PC-3 (cell line): Measurements from ENCODE around the gene FAM13A. TPM values are rescaled to one million over a fixed set of nuclear protein-coding genes. Genes with fewer than 3 reads are reported as not detected.
"Not testable (repeated sequence)": the region's sequence is repeated elsewhere in the genome, so short reads cannot be mapped to it uniquely, and the experiment has no call there.

Source experiments
- ATAC-seq: fragments of 200-7000 bp; cut with Tn5 transposase; 2 replicates; pipeline ENCODE4 v1.9.1; 2020; ENCODE audit warnings: mild to moderate bottlenecking, moderate library complexity
- BruUV-seq: library from RNA; stranded (reverse); fragments of 400-500 nt; replicated peaks from 2 replicates; lab custom pipeline; 2021; lab: Mats Ljungman, UMichigan
- CTCF ChIA-PET: fragments of 300-600 bp; sonication (Branson Sonifier 250); formaldehyde crosslinking; loops from one replicate; lab custom pipeline; 2022; ENCODE audit warnings: antibody characterized with exemption; lab: Charles Lee
- POLR2A ChIA-PET: fragments of 300-600 bp; sonication (Branson Sonifier 250); formaldehyde crosslinking; loops from one replicate; lab custom pipeline; 2022; ENCODE audit warnings: antibody characterized with exemption; ENCODE audit not compliant: unreplicated experiment; lab: Charles Lee
- DNase-seq: peaks from one replicate; pipeline ENCODE4 v3.0.0-alpha.2; 2015
- H2AFZ ChIP-seq: fragments of 300-600 bp; sonication (generic); 2 replicates; pipeline ENCODE4 v1.6.0; 2016; ENCODE audit warnings: antibody characterized with exemption, low read length
- H3F3A ChIP-seq: fragments of 300-600 bp; sonication (generic); one replicate; pipeline ENCODE4 v1.6.0; 2017; ENCODE audit warnings: antibody characterized with exemption, low read length, control low read depth, mild to moderate bottlenecking; ENCODE audit not compliant: unreplicated experiment
- H3K27ac ChIP-seq: fragments of 300-600 bp; sonication (generic); 2 replicates; pipeline ENCODE4 v1.5.1; 2016; ENCODE audit warnings: mild to moderate bottlenecking, low read length
- H3K27me3 ChIP-seq: fragments of 300-600 bp; sonication (generic); 2 replicates; pipeline ENCODE4 v1.6.1; 2016; ENCODE audit warnings: low read length, mixed read lengths
- H3K36me3 ChIP-seq: fragments of 300-600 bp; sonication (generic); 2 replicates; pipeline ENCODE4 v1.6.1; 2016; ENCODE audit warnings: low read depth, mixed run types, low read length, mixed read lengths
- H3K4me1 ChIP-seq: fragments of 300-600 bp; sonication (generic); 2 replicates; pipeline ENCODE4 v1.5.1; 2016; ENCODE audit warnings: low read length; ENCODE audit not compliant: insufficient read depth
- H3K4me2 ChIP-seq: fragments of 300-600 bp; sonication (generic); 2 replicates; pipeline ENCODE4 v1.6.0; 2016; ENCODE audit warnings: low read length
- H3K4me3 ChIP-seq: fragments of 300-600 bp; sonication (generic); 2 replicates; pipeline ENCODE4 v1.5.1; 2016; ENCODE audit warnings: mild to moderate bottlenecking, low read length, mixed read lengths
- H3K79me2 ChIP-seq: fragments of 300-600 bp; sonication (generic); 2 replicates; pipeline ENCODE4 v1.6.1; 2017; ENCODE audit warnings: low read length, mixed read lengths
- H3K9ac ChIP-seq: fragments of 300-600 bp; sonication (generic); 2 replicates; pipeline ENCODE4 v1.6.0; 2016; ENCODE audit warnings: mild to moderate bottlenecking, low read length
- H3K9me2 ChIP-seq: fragments of 300-600 bp; sonication (generic); replicated peaks from 2 replicates; pipeline ENCODE4 v1.6.1; 2016; ENCODE audit warnings: mixed run types, low read length, mixed read lengths
- H3K9me3 ChIP-seq: fragments of 300-600 bp; sonication (generic); 2 replicates; pipeline ENCODE4 v1.6.1; 2016; ENCODE audit warnings: low read length, mixed read lengths
- H4K20me1 ChIP-seq: fragments of 300-600 bp; sonication (generic); 2 replicates; pipeline ENCODE4 v1.6.1; 2016; ENCODE audit warnings: low read length, mixed read lengths
- EZH2 ChIP-seq: fragments of 300-600 bp; sonication (generic); IDR thresholded peaks from one replicate; pipeline ENCODE4 v1.6.1; 2017; ENCODE audit warnings: antibody characterized with exemption, mild to moderate bottlenecking, low read length; ENCODE audit not compliant: unreplicated experiment
- EZH2phosphoT487 ChIP-seq: fragments of 300-600 bp; sonication (generic); IDR thresholded peaks from 2 replicates; pipeline ENCODE4 v1.6.1; 2018; ENCODE audit warnings: mild to moderate bottlenecking, antibody characterized with exemption, low read length, borderline replicate concordance
- intact Hi-C: fragments of 100-400 bp; cut with micrococcal nuclease; formaldehyde crosslinking; loops from 2 replicates; pipeline ENCODE4 v1.9.0; 2023
- total RNA-seq: library from RNA; depleted of rRNA; stranded (reverse); fragments of >200 nt; gene quantifications from 2 replicates; pipeline ENCODE4 v1.2.3, GENCODE V29; 2014
- TF ChIP-seq, protein P1 (sequence below): fragments of 300-600 bp; sonication (generic); conservative IDR thresholded peaks from 2 replicates; pipeline ENCODE4 v1.5.1; 2017; ENCODE audit warnings: antibody characterized with exemption, low read depth, mild to moderate bottlenecking, low read length

FAM13A gene
- total RNA-seq, 1 experiment from 2014 or later = 8.6 TPM

DNA sequence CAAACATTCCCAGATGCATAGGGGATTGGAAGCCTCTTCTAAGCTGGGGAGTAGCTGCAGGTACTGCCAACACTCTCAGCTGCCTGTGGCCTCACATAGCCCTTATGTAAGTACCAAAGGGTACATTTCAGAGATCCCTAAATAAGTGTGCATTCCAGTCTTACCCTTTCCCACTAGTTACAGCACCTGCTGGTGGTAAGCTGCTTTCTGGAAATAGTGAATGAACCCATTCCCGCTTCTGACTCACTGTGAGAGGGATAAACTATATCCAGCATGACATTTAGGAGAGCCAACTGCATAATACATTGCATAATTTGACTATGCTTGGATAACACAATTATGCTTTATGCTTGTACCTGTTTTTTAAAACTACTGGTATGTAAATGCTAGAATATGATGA lies 149.0 kb downstream of the FAM13A start:
- TF ChIP-seq EZH2 (no peak), EZH2phosphoT487 (no peak)
- TF ChIP-seq, protein P1, sequence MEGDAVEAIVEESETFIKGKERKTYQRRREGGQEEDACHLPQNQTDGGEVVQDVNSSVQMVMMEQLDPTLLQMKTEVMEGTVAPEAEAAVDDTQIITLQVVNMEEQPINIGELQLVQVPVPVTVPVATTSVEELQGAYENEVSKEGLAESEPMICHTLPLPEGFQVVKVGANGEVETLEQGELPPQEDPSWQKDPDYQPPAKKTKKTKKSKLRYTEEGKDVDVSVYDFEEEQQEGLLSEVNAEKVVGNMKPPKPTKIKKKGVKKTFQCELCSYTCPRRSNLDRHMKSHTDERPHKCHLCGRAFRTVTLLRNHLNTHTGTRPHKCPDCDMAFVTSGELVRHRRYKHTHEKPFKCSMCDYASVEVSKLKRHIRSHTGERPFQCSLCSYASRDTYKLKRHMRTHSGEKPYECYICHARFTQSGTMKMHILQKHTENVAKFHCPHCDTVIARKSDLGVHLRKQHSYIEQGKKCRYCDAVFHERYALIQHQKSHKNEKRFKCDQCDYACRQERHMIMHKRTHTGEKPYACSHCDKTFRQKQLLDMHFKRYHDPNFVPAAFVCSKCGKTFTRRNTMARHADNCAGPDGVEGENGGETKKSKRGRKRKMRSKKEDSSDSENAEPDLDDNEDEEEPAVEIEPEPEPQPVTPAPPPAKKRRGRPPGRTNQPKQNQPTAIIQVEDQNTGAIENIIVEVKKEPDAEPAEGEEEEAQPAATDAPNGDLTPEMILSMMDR = no peak
- Histone ChIP-seq H3K36me3 (no peaks in the 10 kb centered on the region), H3K27ac (no peak overlapping the region), H2AFZ (no peak overlapping the region), H3K79me2 (no peaks in the 10 kb centered on the region), H3K4me2 (no peak overlapping the region), H4K20me1 (no peaks in the 10 kb centered on the region), H3K27me3 (no peaks in the 10 kb centered on the region), H3K9me3 (no peaks in the 10 kb centered on the region), H3F3A (no peaks in the 10 kb centered on the region), H3K9me2 (no peaks in the 10 kb centered on the region), H3K9ac (no peak overlapping the region), H3K4me1 (no peaks in the 10 kb centered on the region), H3K4me3 (no peak overlapping the region)
- intact Hi-C loops = no loop called here
- ATAC-seq (no peak), DNase-seq (peak; percentile 7)
- POLR2A ChIA-PET = no interaction called here
- no TSS peak for BruUV-seq
- CTCF ChIA-PET = no interaction called here

DNA sequence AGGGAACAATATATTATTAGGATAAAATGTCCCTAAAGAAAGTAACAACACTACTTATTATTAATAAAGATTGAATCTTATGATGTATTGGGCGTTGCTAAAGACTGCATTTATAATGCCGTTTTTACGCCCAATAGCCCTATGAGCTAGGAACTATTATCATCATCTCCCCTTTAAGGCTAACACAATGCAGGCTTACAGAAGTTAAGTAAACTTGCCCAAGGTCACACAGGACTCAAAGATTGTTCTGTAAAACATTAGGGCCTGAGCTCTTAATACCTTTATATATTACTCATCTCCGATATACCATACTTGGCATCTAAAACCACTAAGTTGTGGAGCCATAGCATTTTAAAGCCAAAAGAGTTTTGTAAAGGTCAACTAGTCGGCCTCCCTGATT lies 149.5 kb downstream of the FAM13A start:
- ChIA-PET CTCF (no interaction called here), POLR2A (no interaction called here)
- no TSS peak for BruUV-seq
- no peaks in the 10 kb centered on the region for H3K9me2 ChIP-seq
- H3K27ac ChIP-seq = no peak overlapping the region
- DNase-seq (no peak), ATAC-seq (no peak)
- H3K4me2 ChIP-seq = no peak overlapping the region
- intact Hi-C loops = no loop called here
- TF ChIP-seq EZH2phosphoT487 (no peak), EZH2 (no peak)
- TF ChIP-seq, protein P1 = no peak
- no peak overlapping the region for H3K9ac ChIP-seq
- no peaks in the 10 kb centered on the region for H3K79me2 ChIP-seq
- H3K27me3 ChIP-seq = no peaks in the 10 kb centered on the region
- no peaks in the 10 kb centered on the region for H3K36me3 ChIP-seq
- H4K20me1 ChIP-seq = no peaks in the 10 kb centered on the region
- no peaks in the 10 kb centered on the region for H3K9me3 ChIP-seq
- no peak overlapping the region for H2AFZ ChIP-seq
- no peak overlapping the region for H3K4me3 ChIP-seq
- H3K4me1 ChIP-seq = no peaks in the 10 kb centered on the region
- H3F3A ChIP-seq = no peaks in the 10 kb centered on the region

DNA sequence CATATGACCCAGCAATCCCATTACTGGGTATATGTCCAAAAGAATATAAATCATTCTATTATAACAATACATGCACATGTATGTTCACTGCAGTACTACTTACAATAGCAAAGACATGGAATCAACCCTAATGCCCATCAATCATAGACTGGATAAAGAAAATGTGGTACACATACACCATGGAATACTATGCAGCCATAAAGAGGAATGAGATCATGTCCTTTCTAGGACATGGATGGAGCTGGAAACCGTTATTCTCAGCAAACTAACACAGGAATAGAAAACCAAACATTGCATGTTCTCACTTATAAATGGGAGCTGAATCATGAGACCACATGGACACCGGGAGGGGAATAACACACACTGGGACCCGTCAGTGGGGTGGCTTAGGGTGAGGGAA lies 152.7 kb downstream of the FAM13A start:
- H3K9me2 ChIP-seq, CTCF ChIA-PET, BruUV-seq, intact Hi-C loops, H3K9ac ChIP-seq, H3K27me3 ChIP-seq, H3F3A ChIP-seq, POLR2A ChIA-PET, H3K27ac ChIP-seq, DNase-seq, H4K20me1 ChIP-seq, H3K4me3 ChIP-seq, H3K36me3 ChIP-seq, H3K4me1 ChIP-seq, ATAC-seq, H3K9me3 ChIP-seq, H3K79me2 ChIP-seq, H2AFZ ChIP-seq, H3K4me2 ChIP-seq: not testable (repeated sequence)
